A549 (cell line): ENCODE results near the gene PMPCA.
"Not testable (repeated sequence)": the region's sequence is repeated elsewhere in the genome, so short reads cannot be mapped to it uniquely, and the experiment has no call there.

Source experiments
- CTCF ChIP-seq: fragments of >200 bp; sonication (Bioruptor Twin); formaldehyde crosslinking; IDR thresholded peaks from 3 replicates; pipeline ENCODE4 v1.5.1; 2016
- EHMT2 ChIP-seq: fragments of 200-600 bp; sonication (generic); IDR thresholded peaks from 2 replicates; pipeline ENCODE4 v1.6.1; 2016; ENCODE audit warnings: antibody characterized with exemption, low read depth, mild to moderate bottlenecking, moderate library complexity
- GATA3 ChIP-seq: IDR thresholded peaks from 2 replicates; pipeline ENCODE4 v1.6.1; 2012; ENCODE audit warnings: borderline replicate concordance
- KDM1A ChIP-seq: fragments of 200-600 bp; sonication (generic); IDR thresholded peaks from 2 replicates; pipeline ENCODE4 v1.6.1; 2016; ENCODE audit warnings: low read depth, mild to moderate bottlenecking
- POLR2A ChIP-seq: IDR thresholded peaks from 2 replicates; pipeline ENCODE4 v1.6.1; 2012; ENCODE audit warnings: mild to moderate bottlenecking, low read length
- REST ChIP-seq: fragments of 200-600 bp; sonication (generic); IDR thresholded peaks from 2 replicates; pipeline ENCODE4 v1.6.1; 2016; ENCODE audit warnings: antibody characterized with exemption, mild to moderate bottlenecking, moderate library complexity
- ZFP36 ChIP-seq: fragments of 450-650 bp; IDR thresholded peaks from 2 replicates; pipeline ENCODE4 v1.6.1; 2014; ENCODE audit warnings: borderline replicate concordance; ENCODE audit not compliant: partially characterized antibody

GRCh38 chr9:136407061-136407460, 3.4 kb upstream of the PMPCA start:
- not testable (repeated sequence) for TF ChIP-seq CTCF, GATA3, ZFP36, KDM1A, POLR2A, EHMT2, REST
